Lower leg skin (tissue), 4 donors: ENCODE results near the gene DHX8. TPM values are rescaled to one million over a fixed set of nuclear protein-coding genes. Genes with fewer than 3 reads are reported as not detected.

ENCODE experiments used
- DNase-seq, 2 donors: peaks; one replicate each; pipeline ENCODE4 v3.0.0-alpha.2; 2019; ENCODE audit warnings: low spot score in 2 of 2
- H3K4me3 ChIP-seq: fragments of 200-600 bp; sonication (generic); 2 replicates; pipeline ENCODE4 v1.5.1; 2017; ENCODE audit warnings: mild to moderate bottlenecking, low read depth; ENCODE audit not compliant: poor library complexity, severe bottlenecking
- CTCF ChIP-seq, 3 donors: fragments of 450-650 bp; IDR thresholded peaks; one replicate each; pipeline ENCODE4 v1.5.1; 2016; ENCODE audit warnings: antibody characterized with exemption in 3 of 3, mild to moderate bottlenecking in 3 of 3, moderate library complexity in 2 of 3
- POLR2A ChIP-seq, 2 donors: fragments of 450-650 bp; IDR thresholded peaks; one replicate each; pipeline ENCODE4 v1.6.1; 2016 to 2017; ENCODE audit warnings: antibody characterized with exemption in 2 of 2, mild to moderate bottlenecking in 1 of 2, moderate library complexity in 1 of 2
- WGBS, 2 donors: methylation state at CpG; one replicate each; pipeline ENCODE4 v1.1.5; 2018; 5-methylcytosine and 5-hydroxymethylcytosine counted together
- intact Hi-C: fragments of 100-400 bp; cut with DNase I; formaldehyde crosslinking; loops from one replicate; pipeline ENCODE4 v1.15.0; 2023; ENCODE audit warnings: low total_unique reads
- total RNA-seq, 4 donors: library from RNA; depleted of rRNA; stranded (reverse); fragments of >200 nt; gene quantifications; one replicate each; pipeline ENCODE4 v1.1.0, GENCODE V29; 2016

Gene DHX8
- total RNA-seq, 4 donors from 2014 or later, result 35.7 to 60.3 (median 44.0) TPM

GRCh38 chr17:43536236-43536992 is 52.6 kb downstream of the DHX8 start:
- WGBS, 2 donors, result 66 to 68% methylated on average over 6 of the region's 6 CpGs
- intact Hi-C loops, result no loop called here
- DNase-seq, result no peak
- H3K4me3 ChIP-seq, result no peak overlapping the region
- no peak for TF ChIP-seq CTCF (IDR thresholded peaks at IDR 0.05)
- TF ChIP-seq POLR2A (IDR thresholded peaks at IDR 0.05), result no peak

- TF ChIP-seq CTCF (IDR thresholded peaks at IDR 0.05) (no peak), POLR2A (IDR thresholded peaks at IDR 0.05) (no peak)
- no peak overlapping the region for H3K4me3 ChIP-seq
- intact Hi-C loops, result no loop called here
- WGBS, 2 donors, result 62 to 66% methylated on average over 11 of the region's 11 CpGs
- DNase-seq, result no peak
Observed at GRCh38 chr17:43540821-43541674, 57.3 kb downstream of the DHX8 start.

- DNase-seq, result no peak
- intact Hi-C loops, result no loop called here
- no peak overlapping the region for H3K4me3 ChIP-seq
- 77 to 88% methylated on average over 8 of the region's 8 CpGs for WGBS, 2 donors
- TF ChIP-seq CTCF (IDR thresholded peaks at IDR 0.05), result no peak
- no peak for TF ChIP-seq POLR2A (IDR thresholded peaks at IDR 0.05)
Observed at GRCh38 chr17:43542859-43543258, 59.1 kb downstream of the DHX8 start.

- intact Hi-C loops, result no loop called here
- TF ChIP-seq CTCF (IDR thresholded peaks at IDR 0.05), result no peak
- TF ChIP-seq POLR2A (IDR thresholded peaks at IDR 0.05), result no peak
- DNase-seq, result no peak
- H3K4me3 ChIP-seq, result no peak overlapping the region
- 58 to 59% methylated on average over 4 of the region's 4 CpGs for WGBS, 2 donors
Observed at GRCh38 chr17:43543300-43543699, 59.5 kb downstream of the DHX8 start.

GRCh38 chr17:43543771-43544575 is 60.2 kb downstream of the DHX8 start:
- DNase-seq, result no peak
- TF ChIP-seq CTCF (IDR thresholded peaks at IDR 0.05) (no peak), POLR2A (IDR thresholded peaks at IDR 0.05) (no peak)
- intact Hi-C loops, result no loop called here
- WGBS, 2 donors, result 52 to 59% methylated on average over 7 of the region's 7 CpGs
- H3K4me3 ChIP-seq, result no peak overlapping the region
